Parathyroid adenoma (tissue), 2 donors: ENCODE results near the gene CLECL1.

Source experiments
- H2AFZ ChIP-seq: fragments of 300-600 bp; sonication (generic); one replicate; pipeline ENCODE4 v1.7.0; 2017; ENCODE audit warnings: antibody characterized with exemption, mild to moderate bottlenecking
- H3K27ac ChIP-seq: fragments of 300-600 bp; sonication (generic); one replicate; pipeline ENCODE4 v1.7.0; 2017
- H3K27me3 ChIP-seq: fragments of 300-600 bp; sonication (generic); one replicate; pipeline ENCODE4 v1.7.0; 2017; ENCODE audit warnings: low read length; ENCODE audit not compliant: control insufficient read depth, insufficient read depth
- H3K36me3 ChIP-seq: fragments of 300-600 bp; sonication (generic); one replicate; pipeline ENCODE4 v1.7.0; 2017; ENCODE audit warnings: low read length; ENCODE audit not compliant: control insufficient read depth, insufficient read depth
- H3K4me1 ChIP-seq: fragments of 300-600 bp; sonication (generic); one replicate; pipeline ENCODE4 v1.7.0; 2017; ENCODE audit warnings: control low read depth
- H3K4me2 ChIP-seq: fragments of 300-600 bp; sonication (generic); one replicate; pipeline ENCODE4 v1.7.0; 2017; ENCODE audit warnings: low read length
- H3K4me3 ChIP-seq: fragments of 300-600 bp; sonication (generic); one replicate; pipeline ENCODE4 v1.7.0; 2017; ENCODE audit warnings: low read depth, low read length
- H3K79me2 ChIP-seq: fragments of 300-600 bp; sonication (generic); one replicate; pipeline ENCODE4 v1.7.0; 2017; ENCODE audit warnings: control low read depth
- H3K9ac ChIP-seq: fragments of 300-600 bp; sonication (generic); one replicate; pipeline ENCODE4 v1.7.0; 2017; ENCODE audit warnings: mild to moderate bottlenecking
- H3K9me3 ChIP-seq: fragments of 300-600 bp; sonication (generic); one replicate; pipeline ENCODE4 v1.7.0; 2017; ENCODE audit warnings: low read length; ENCODE audit not compliant: control insufficient read depth
- TF ChIP-seq, protein P1 (sequence below): fragments of 300-600 bp; sonication (generic); IDR thresholded peaks from one replicate; pipeline ENCODE4 v1.7.0; 2017; ENCODE audit warnings: antibody characterized with exemption, mild to moderate bottlenecking
- donor health status: primary hyperparathyroidism.

CLECL1 gene

GRCh38 chr12:9763025-9763424 is 30.1 kb upstream of the CLECL1 start:
- Histone ChIP-seq H3K9ac (no peak overlapping the region), H3K79me2 (no peaks in the 10 kb centered on the region)

DNA sequence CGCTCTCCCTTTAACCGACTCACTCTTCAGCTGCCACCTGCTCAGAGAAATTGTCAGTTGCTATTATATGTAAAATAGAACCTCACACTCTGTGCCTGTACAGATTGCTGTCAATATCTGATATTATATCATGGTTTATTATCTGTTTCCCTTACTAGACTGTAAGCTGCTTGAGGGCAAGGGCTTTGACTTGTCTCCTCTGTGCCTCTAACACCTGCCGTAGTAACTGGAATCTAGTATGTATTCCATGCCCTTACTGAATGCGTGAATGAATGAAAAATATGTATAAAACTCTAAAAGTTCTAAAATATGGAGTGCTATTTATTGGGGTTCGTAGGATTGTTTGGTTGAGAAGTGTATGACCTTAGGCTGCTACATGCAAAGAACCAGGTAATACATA is 29.5 kb upstream of the CLECL1 start:
- H3K79me2 ChIP-seq = no peaks in the 10 kb centered on the region
- no peak overlapping the region for H2AFZ ChIP-seq
- no peaks in the 10 kb centered on the region for H3K4me1 ChIP-seq
- H3K36me3 ChIP-seq = no peaks in the 10 kb centered on the region
- H3K4me3 ChIP-seq = no peak overlapping the region
- no peaks in the 10 kb centered on the region for H3K27me3 ChIP-seq
- TF ChIP-seq, protein P1, sequence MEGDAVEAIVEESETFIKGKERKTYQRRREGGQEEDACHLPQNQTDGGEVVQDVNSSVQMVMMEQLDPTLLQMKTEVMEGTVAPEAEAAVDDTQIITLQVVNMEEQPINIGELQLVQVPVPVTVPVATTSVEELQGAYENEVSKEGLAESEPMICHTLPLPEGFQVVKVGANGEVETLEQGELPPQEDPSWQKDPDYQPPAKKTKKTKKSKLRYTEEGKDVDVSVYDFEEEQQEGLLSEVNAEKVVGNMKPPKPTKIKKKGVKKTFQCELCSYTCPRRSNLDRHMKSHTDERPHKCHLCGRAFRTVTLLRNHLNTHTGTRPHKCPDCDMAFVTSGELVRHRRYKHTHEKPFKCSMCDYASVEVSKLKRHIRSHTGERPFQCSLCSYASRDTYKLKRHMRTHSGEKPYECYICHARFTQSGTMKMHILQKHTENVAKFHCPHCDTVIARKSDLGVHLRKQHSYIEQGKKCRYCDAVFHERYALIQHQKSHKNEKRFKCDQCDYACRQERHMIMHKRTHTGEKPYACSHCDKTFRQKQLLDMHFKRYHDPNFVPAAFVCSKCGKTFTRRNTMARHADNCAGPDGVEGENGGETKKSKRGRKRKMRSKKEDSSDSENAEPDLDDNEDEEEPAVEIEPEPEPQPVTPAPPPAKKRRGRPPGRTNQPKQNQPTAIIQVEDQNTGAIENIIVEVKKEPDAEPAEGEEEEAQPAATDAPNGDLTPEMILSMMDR = no peak
- no peak overlapping the region for H3K9ac ChIP-seq
- no peaks in the 10 kb centered on the region for H3K9me3 ChIP-seq
- H3K27ac ChIP-seq = no peak overlapping the region
- H3K4me2 ChIP-seq = no peak overlapping the region

More at GRCh38 chr12:9763025-9763424, 30.1 kb upstream of the CLECL1 start:
- Histone ChIP-seq H3K36me3 (no peaks in the 10 kb centered on the region), H3K4me3 (no peak overlapping the region), H3K27me3 (no peaks in the 10 kb centered on the region), H3K9me3 (no peaks in the 10 kb centered on the region), H3K4me2 (no peak overlapping the region), H3K4me1 (no peaks in the 10 kb centered on the region), H2AFZ (no peak overlapping the region), H3K27ac (no peak overlapping the region)
- TF ChIP-seq, protein P1 = no peak

- TF ChIP-seq, protein P1 = no peak
- no peaks in the 10 kb centered on the region for H3K36me3 ChIP-seq
- no peak overlapping the region for H3K27ac ChIP-seq
- no peak overlapping the region for H3K4me3 ChIP-seq
- H3K79me2 ChIP-seq = no peaks in the 10 kb centered on the region
- H3K9me3 ChIP-seq = no peaks in the 10 kb centered on the region
- H3K9ac ChIP-seq = no peak overlapping the region
- no peak overlapping the region for H2AFZ ChIP-seq
- no peaks in the 10 kb centered on the region for H3K4me1 ChIP-seq
- no peak overlapping the region for H3K4me2 ChIP-seq
- no peaks in the 10 kb centered on the region for H3K27me3 ChIP-seq
Measured at GRCh38 chr12:9761419-9761781, 28.5 kb upstream of the CLECL1 start.

GRCh38 chr12:9760699-9761418 is 28.0 kb upstream of the CLECL1 start, which contains the start of gene CD69:
TSS of gene CD69 (minus strand) at chr12:9760901. CDS start at chr12:9760820, 81 bp downstream.
- Histone ChIP-seq H3K4me1 (no peaks in the 10 kb centered on the region), H3K9me3 (no peaks in the 10 kb centered on the region), H3K4me2 (no peak within 1 kb of the TSS), H3K4me3 (no peak within 1 kb of the TSS), H3K9ac (no peak within 1 kb of the TSS), H2AFZ (no peak within 1 kb of the TSS), H3K36me3 (no peaks in the 10 kb centered on the region), H3K79me2 (no peaks in the 10 kb centered on the region), H3K27ac (no peak within 1 kb of the TSS), H3K27me3 (no peaks in the 10 kb centered on the region)
- TF ChIP-seq, protein P1 = no peak

DNA sequence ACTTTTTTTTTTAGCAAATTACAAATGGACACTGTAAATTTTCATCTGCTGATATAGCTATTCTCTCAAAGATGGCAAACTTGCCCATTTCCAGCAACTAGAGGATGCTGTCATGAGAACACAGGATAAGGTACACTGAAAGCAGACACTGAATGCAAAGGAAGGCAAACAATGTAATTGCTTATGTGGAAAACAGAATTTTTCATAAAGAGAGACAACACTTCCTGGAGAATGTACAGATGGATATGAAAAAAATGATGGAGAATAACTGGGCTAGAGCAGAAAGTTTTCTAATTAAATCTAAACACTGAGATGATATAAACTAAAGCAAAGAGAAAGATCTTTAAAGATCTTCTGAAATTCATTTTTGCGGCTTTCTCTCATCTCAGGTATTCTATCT is 27.2 kb upstream of the CLECL1 start:
- Histone ChIP-seq H3K27ac (no peak overlapping the region), H3K4me3 (no peak overlapping the region), H3K79me2 (no peaks in the 10 kb centered on the region), H3K9ac (no peak overlapping the region), H3K4me1 (no peaks in the 10 kb centered on the region), H2AFZ (no peak overlapping the region), H3K27me3 (no peaks in the 10 kb centered on the region), H3K4me2 (no peak overlapping the region), H3K36me3 (no peaks in the 10 kb centered on the region), H3K9me3 (no peaks in the 10 kb centered on the region)
- TF ChIP-seq, protein P1 = no peak
